Smooth muscle cell (in vitro differentiated cells): ENCODE measurements around the gene MRPS18B. TPM values are rescaled to one million over a fixed set of nuclear protein-coding genes. Genes with fewer than 3 reads are reported as not detected.

ENCODE experiments used
- DNase-seq: peaks from one replicate; lab custom pipeline; 2025; ENCODE audit not compliant: unreplicated experiment; lab: John Stamatoyannopoulos, UW
- H2AFZ ChIP-seq: fragments of 200-600 bp; sonication (generic); 2 replicates; pipeline ENCODE4 v1.6.0; 2016; ENCODE audit warnings: antibody characterized with exemption, low read depth, mild to moderate bottlenecking
- H3F3A ChIP-seq: fragments of 200-600 bp; sonication (generic); 2 replicates; pipeline ENCODE4 v1.6.0; 2017; ENCODE audit warnings: antibody characterized with exemption, low read depth
- H3K27ac ChIP-seq: fragments of 200-600 bp; sonication (generic); 2 replicates; pipeline ENCODE4 v1.5.1; 2016; ENCODE audit warnings: low read depth, mild to moderate bottlenecking
- H3K27me3 ChIP-seq: fragments of 200-600 bp; sonication (generic); 2 replicates; pipeline ENCODE4 v1.6.1; 2016; ENCODE audit warnings: low read depth, mild to moderate bottlenecking
- H3K36me3 ChIP-seq: fragments of 200-600 bp; sonication (generic); 2 replicates; pipeline ENCODE4 v1.5.1; 2016; ENCODE audit warnings: low read depth
- H3K4me1 ChIP-seq: fragments of 200-600 bp; sonication (generic); 2 replicates; pipeline ENCODE4 v1.5.1; 2016; ENCODE audit warnings: low read depth
- H3K4me2 ChIP-seq: fragments of 200-600 bp; sonication (generic); 2 replicates; pipeline ENCODE4 v1.6.0; 2016; ENCODE audit warnings: mild to moderate bottlenecking
- H3K4me3 ChIP-seq: fragments of 200-600 bp; sonication (generic); 2 replicates; pipeline ENCODE4 v1.5.1; 2016; ENCODE audit warnings: mild to moderate bottlenecking
- H3K79me2 ChIP-seq: fragments of 200-600 bp; sonication (generic); 2 replicates; pipeline ENCODE4 v1.6.0; 2016; ENCODE audit warnings: low read depth, mild to moderate bottlenecking
- H3K9ac ChIP-seq: fragments of 200-600 bp; sonication (generic); 2 replicates; pipeline ENCODE4 v1.6.0; 2016; ENCODE audit warnings: low read depth
- H3K9me3 ChIP-seq: fragments of 200-600 bp; sonication (generic); replicated peaks from 2 replicates; pipeline ENCODE4 v1.5.1; 2016; ENCODE audit warnings: low read depth
- H4K20me1 ChIP-seq: fragments of 200-600 bp; sonication (generic); 2 replicates; pipeline ENCODE4 v1.6.0; 2016; ENCODE audit warnings: low read depth
- WGBS: methylation state at CpG from one replicate; pipeline ENCODE4 v1.1.7; 2016; ENCODE audit warnings: low lambda C conversion rate; 5-methylcytosine and 5-hydroxymethylcytosine counted together
- microRNA counts: library from miRNA; unstranded; fragments of <30 nt; microRNA quantifications from one replicate; lab custom pipeline; 2016
- microRNA-seq: library from miRNA; unstranded; fragments of <30 nt; microRNA quantifications from one replicate; pipeline ENCODE4, GENCODE V29; 2016; ENCODE audit warnings: borderline number of aligned reads
- polyA plus RNA-seq: library from polyadenylated mRNA; unstranded; fragments of >200 nt; fragmentation: Nextera tagmentation; extraction: Ambion mirVana; gene quantifications from 2 replicates; pipeline ENCODE4 v1.2.1, GENCODE V29; 2016
- small RNA-seq: library from RNA; depleted of rRNA; stranded (forward); fragments of <200 nt; gene quantifications from one replicate; pipeline ENCODE3, GENCODE V24; 2014
- total RNA-seq: library from RNA; depleted of rRNA; stranded (reverse); fragments of >200 nt; gene quantifications from 2 replicates; pipeline ENCODE4 v1.2.3, GENCODE V29; 2014
- TF ChIP-seq, protein P1 (sequence below): fragments of 200-600 bp; sonication (generic); IDR thresholded peaks from 2 replicates; pipeline ENCODE4 v1.5.1; 2017; ENCODE audit warnings: borderline replicate concordance, mild to moderate bottlenecking, antibody characterized with exemption; ENCODE audit not compliant: insufficient read depth, poor library complexity, severe bottlenecking

The MRPS18B gene
- total and polyA plus RNA-seq, 2 experiments from 2014 or later, result 53.2 to 70.0 TPM

- Histone ChIP-seq H3K27me3 (no peaks in the 10 kb centered on the region), H3K4me2 (peak overlapping the region; percentile 95), H2AFZ (no peak overlapping the region), H3K79me2 (peaks cover 18% of the 10 kb centered on the region), H3K4me1 (peaks cover 6% of the 10 kb centered on the region), H3K4me3 (no peak overlapping the region), H3K9me3 (no peaks in the 10 kb centered on the region), H3K36me3 (no peaks in the 10 kb centered on the region), H3F3A (no peaks in the 10 kb centered on the region), H3K9ac (no peak overlapping the region), H4K20me1 (peaks cover 7% of the 10 kb centered on the region), H3K27ac (no peak overlapping the region)
- TF ChIP-seq, protein P1, sequence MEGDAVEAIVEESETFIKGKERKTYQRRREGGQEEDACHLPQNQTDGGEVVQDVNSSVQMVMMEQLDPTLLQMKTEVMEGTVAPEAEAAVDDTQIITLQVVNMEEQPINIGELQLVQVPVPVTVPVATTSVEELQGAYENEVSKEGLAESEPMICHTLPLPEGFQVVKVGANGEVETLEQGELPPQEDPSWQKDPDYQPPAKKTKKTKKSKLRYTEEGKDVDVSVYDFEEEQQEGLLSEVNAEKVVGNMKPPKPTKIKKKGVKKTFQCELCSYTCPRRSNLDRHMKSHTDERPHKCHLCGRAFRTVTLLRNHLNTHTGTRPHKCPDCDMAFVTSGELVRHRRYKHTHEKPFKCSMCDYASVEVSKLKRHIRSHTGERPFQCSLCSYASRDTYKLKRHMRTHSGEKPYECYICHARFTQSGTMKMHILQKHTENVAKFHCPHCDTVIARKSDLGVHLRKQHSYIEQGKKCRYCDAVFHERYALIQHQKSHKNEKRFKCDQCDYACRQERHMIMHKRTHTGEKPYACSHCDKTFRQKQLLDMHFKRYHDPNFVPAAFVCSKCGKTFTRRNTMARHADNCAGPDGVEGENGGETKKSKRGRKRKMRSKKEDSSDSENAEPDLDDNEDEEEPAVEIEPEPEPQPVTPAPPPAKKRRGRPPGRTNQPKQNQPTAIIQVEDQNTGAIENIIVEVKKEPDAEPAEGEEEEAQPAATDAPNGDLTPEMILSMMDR, result no peak
- WGBS, result 94% methylated on average over 27 of the region's 27 CpGs
- DNase-seq, result no peak
Observed at GRCh38 chr6:30670760-30671527, 53.3 kb downstream of the MRPS18B start.

DNA sequence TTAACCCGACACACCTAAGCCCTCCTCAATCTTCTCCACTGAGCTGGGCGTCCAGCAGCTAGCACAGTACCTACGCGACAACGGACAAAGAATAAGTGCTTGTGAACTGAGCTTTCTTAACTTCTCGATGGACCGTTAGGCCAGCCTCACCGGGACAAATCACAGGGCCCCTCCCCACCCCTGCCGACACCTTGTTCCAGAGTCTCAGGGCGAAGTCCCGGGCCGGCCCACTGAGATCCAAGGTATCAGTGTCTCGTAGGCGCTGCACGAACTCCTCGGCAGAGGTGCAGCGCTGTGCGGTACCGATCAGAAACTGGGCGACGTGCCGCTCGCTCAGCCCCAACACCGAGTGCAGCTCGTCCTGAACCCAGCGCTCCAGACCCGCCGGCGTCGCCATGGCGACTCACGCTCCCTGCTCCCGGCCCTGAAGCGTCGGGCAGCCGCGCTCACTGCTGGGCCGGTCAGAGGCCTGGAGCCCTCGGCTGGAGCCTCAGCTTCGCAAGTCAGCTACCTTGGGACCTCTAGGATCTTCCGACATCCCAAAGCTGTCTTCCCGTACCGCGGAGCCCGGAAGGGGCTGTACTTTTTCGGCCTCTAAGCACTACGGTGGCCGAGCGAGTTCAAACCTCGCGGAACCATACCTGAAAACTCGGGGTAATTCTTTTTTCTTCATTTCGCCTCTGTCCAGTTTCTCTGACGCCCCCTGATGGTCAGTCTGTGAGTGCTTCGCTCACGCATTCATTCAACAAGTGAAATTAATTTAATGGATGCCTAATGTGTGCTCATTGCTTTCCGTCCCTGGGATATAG, 55.0 kb downstream of the MRPS18B start, which contains the start of gene DHX16:
TSS of gene DHX16 (minus strand) at position 562 of the 809 bp plus-strand sequence. CDS start at position 397, 165 bp downstream.
- Histone ChIP-seq H2AFZ (peak within 1 kb of the TSS; percentile 87), H3K79me2 (peaks cover 18% of the 10 kb centered on the region), H3K4me3 (peak within 1 kb of the TSS; percentile 92), H3F3A (peaks cover 8% of the 10 kb centered on the region), H3K9me3 (no peaks in the 10 kb centered on the region), H3K27ac (peak within 1 kb of the TSS; percentile 43), H4K20me1 (peaks cover 22% of the 10 kb centered on the region), H3K9ac (peak within 1 kb of the TSS; percentile 85), H3K4me1 (peaks cover 6% of the 10 kb centered on the region), H3K27me3 (no peaks in the 10 kb centered on the region), H3K4me2 (peak within 1 kb of the TSS; percentile 95), H3K36me3 (no peaks in the 10 kb centered on the region)
- WGBS, result 2% methylated on average over 57 of the region's 57 CpGs
- TF ChIP-seq, protein P1, result peak; percentile 78
- DNase-seq, result peak; percentile 63

MicroRNAs encoded within 50 kb of the gene (microRNA counts, 767-probe panel; counts per million panel counts)
- microRNA hsa-miR-877-5p (lab: Ali Mortazavi, UCI), result 183 counts per million

Small RNA genes within 50 kb of the gene (microRNA-seq; reads per million reads assigned to microRNA genes)
- gene MIR877, result 253 reads per million, percentile 68 among the genes with 10 or more reads in this experiment

Small RNA genes within 50 kb of the gene (small RNA-seq; reads per million reads assigned to genes)
- 6.8 reads per million, percentile 70 among the genes with 10 or more reads in this experiment for gene MIR877

Other genes starting within 250 kb of the MRPS18B start
- 97.3 and 104 TPM in 2 replicates for gene HLA-E, start 128.3 kb upstream of the MRPS18B start, total RNA-seq
- gene HLA-E, start 128.3 kb upstream of the MRPS18B start, polyA plus RNA-seq, result 126 and 134 TPM in 2 replicates
- 16.5 and 27.2 TPM in 2 replicates for gene GNL1, start 61.4 kb upstream of the MRPS18B start, total RNA-seq
- 92.7 and 104 TPM in 2 replicates for gene GNL1, start 61.4 kb upstream of the MRPS18B start, polyA plus RNA-seq
- gene PRR3, start 60.5 kb upstream of the MRPS18B start, total RNA-seq, result 12.7 and 29.4 TPM in 2 replicates
- 10.2 and 13.1 TPM in 2 replicates for gene PRR3, start 60.5 kb upstream of the MRPS18B start, polyA plus RNA-seq
- gene ABCF1, start 46.4 kb upstream of the MRPS18B start, total RNA-seq, result 25.2 and 34.7 TPM in 2 replicates
- gene ABCF1, start 46.4 kb upstream of the MRPS18B start, polyA plus RNA-seq, result 39.1 and 57.3 TPM in 2 replicates
- 42.1 and 65.1 TPM in 2 replicates for gene PPP1R10, start 597 bp upstream of the MRPS18B start, total RNA-seq
- 36.1 and 50.2 TPM in 2 replicates for gene PPP1R10, start 597 bp upstream of the MRPS18B start, polyA plus RNA-seq
- gene ATAT1, start 9.0 kb downstream of the MRPS18B start, total RNA-seq, result 8.5 and 9.4 TPM in 2 replicates
- 16.5 and 18.8 TPM in 2 replicates for gene ATAT1, start 9.0 kb downstream of the MRPS18B start, polyA plus RNA-seq
- gene C6orf136, start 29.3 kb downstream of the MRPS18B start, total RNA-seq, result 1.8 and 4.3 TPM in 2 replicates
- 5.3 and 8.8 TPM in 2 replicates for gene C6orf136, start 29.3 kb downstream of the MRPS18B start, polyA plus RNA-seq
- 12.4 and 16.0 TPM in 2 replicates for gene DHX16, start 55.2 kb downstream of the MRPS18B start, total RNA-seq
- 23.5 and 29.0 TPM in 2 replicates for gene DHX16, start 55.2 kb downstream of the MRPS18B start, polyA plus RNA-seq
- gene PPP1R18, start 68.8 kb downstream of the MRPS18B start, total RNA-seq, result 42.7 and 55.3 TPM in 2 replicates
- 41.6 and 51.6 TPM in 2 replicates for gene PPP1R18, start 68.8 kb downstream of the MRPS18B start, polyA plus RNA-seq
- 14.6 and 25.8 TPM in 2 replicates for gene NRM, start 73.1 kb downstream of the MRPS18B start, total RNA-seq
- gene NRM, start 73.1 kb downstream of the MRPS18B start, polyA plus RNA-seq, result 28.5 and 31.8 TPM in 2 replicates
- gene MDC1, start 99.4 kb downstream of the MRPS18B start, total RNA-seq, result 6.9 and 7.0 TPM in 2 replicates
- 17.1 and 19.0 TPM in 2 replicates for gene MDC1, start 99.4 kb downstream of the MRPS18B start, polyA plus RNA-seq
- 1,002 and 1,039 TPM in 2 replicates for gene TUBB, start 102.5 kb downstream of the MRPS18B start, total RNA-seq
- 855 and 1,009 TPM in 2 replicates for gene TUBB, start 102.5 kb downstream of the MRPS18B start, polyA plus RNA-seq
- 79.8 and 87.6 TPM in 2 replicates for gene FLOT1, start 124.8 kb downstream of the MRPS18B start, total RNA-seq
- 117 and 146 TPM in 2 replicates for gene FLOT1, start 124.8 kb downstream of the MRPS18B start, polyA plus RNA-seq
- 732 and 736 TPM in 2 replicates for gene IER3, start 126.7 kb downstream of the MRPS18B start, total RNA-seq
- gene IER3, start 126.7 kb downstream of the MRPS18B start, polyA plus RNA-seq, result 708 and 811 TPM in 2 replicates